GM15510 (cell line): ENCODE results near the gene INPP4A.

Experiments
- POLR2A ChIP-seq: IDR thresholded peaks from 3 replicates; pipeline ENCODE4 v1.6.1; 2011; ENCODE audit warnings: borderline replicate concordance; ENCODE audit not compliant: insufficient read length; ENCODE audit errors: extremely low read depth

Gene INPP4A

DNA sequence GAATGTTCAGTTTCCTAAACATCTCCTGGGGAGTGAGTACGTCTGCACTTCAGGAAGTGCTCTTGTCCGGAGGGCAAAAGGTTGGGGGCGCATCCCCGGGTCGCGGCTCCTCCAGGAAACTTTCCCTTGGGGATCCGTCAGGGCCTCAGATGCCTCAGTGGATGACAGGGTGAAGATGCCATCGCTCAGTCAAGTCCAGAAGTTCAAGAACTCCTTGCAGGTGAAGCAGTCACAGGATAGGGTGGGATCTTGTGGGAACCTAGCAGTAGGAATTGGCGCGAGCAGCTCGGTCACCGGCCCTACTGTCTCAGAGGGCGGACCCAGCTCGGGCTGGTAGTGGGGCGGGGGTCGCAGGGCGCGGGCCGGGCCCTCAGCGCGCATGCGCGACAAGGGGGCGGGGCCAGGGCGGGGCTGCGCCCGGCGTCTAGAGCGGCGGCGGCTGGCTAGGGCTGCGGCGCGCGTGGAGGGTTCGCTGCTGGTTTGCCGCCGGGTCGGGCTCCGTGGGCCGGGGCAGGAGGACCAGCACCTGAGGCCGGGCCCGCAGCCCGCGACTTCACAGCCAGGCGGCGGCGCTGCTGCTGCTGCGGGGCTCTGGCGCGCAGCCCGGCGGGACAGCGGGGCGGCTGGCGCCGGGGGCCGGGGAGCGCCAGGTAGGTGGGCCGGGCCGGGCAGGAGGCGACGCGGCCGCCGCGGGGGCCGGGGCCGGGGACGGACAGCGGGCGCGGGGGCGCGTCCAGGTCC is at the start of gene INPP4A:
TSS of gene INPP4A (plus strand) at position 423 of the 741 bp plus-strand sequence. CDS start 75,191 bp downstream, outside the sequence.
- TF ChIP-seq POLR2A: peak; percentile 90

DNA sequence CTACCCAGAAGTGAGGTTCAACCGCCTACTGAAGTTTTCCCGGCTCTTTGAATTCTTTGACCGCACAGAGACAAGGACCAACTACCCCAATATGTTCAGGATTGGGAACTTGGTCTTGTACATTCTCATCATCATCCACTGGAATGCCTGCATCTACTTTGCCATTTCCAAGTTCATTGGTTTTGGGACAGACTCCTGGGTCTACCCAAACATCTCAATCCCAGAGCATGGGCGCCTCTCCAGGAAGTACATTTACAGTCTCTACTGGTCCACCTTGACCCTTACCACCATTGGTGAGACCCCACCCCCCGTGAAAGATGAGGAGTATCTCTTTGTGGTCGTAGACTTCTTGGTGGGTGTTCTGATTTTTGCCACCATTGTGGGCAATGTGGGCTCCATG is 48.7 kb upstream of the INPP4A start:
- TF ChIP-seq POLR2A: no peak

DNA sequence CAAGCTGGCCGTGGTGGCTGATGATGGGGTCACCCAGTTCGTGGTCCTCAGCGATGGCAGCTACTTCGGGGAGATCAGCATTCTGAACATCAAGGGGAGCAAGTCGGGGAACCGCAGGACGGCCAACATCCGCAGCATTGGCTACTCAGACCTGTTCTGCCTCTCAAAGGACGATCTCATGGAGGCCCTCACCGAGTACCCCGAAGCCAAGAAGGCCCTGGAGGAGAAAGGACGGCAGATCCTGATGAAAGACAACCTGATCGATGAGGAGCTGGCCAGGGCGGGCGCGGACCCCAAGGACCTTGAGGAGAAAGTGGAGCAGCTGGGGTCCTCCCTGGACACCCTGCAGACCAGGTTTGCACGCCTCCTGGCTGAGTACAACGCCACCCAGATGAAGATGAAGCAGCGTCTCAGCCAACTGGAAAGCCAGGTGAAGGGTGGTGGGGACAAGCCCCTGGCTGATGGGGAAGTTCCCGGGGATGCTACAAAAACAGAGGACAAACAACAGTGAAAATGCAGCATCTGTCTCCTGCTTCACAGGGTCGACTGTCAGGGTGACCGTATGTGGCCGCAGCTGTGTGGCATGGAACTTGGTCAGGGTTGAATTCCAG is 47.8 kb upstream of the INPP4A start:
- TF ChIP-seq POLR2A: no peak

DNA sequence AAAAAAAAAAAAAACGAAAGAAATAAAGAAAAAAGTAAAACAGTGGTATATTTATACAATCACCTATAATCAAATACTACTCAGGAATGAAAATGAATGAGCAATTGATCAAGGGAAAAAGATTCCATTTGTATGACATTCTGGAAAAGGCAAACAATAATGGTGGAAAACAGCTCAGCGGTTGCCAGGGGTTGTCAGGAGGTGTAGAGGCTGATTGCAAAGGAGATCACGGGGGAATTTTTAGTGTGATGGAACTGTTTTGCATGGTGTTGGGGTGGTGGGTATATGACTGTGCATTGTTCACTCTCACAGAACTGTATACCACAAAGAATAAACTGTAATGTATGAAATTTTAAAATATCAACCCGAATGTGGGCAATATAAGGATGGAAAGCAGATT is 45.5 kb upstream of the INPP4A start:
- TF ChIP-seq POLR2A: no peak

DNA sequence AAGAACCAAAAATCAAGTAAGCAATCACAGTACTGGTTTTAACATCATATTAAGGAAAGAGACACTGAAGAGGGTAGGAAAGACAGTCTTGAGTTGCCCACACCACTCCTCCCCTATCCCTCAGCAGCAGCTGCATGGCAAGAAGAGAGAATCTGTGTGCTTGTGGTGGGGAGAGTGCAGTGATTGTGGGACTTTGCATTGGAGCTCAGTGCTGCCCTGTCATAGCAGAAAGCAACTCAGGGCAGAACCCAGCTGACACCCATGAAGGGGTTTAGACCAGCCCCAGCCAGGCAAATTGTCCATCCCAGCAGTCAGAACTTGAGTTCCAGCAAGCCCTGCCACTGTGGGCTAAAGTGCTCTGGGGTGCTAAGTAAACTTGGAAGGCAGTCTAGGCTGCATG is 40.8 kb upstream of the INPP4A start:
- no peak for TF ChIP-seq POLR2A

DNA sequence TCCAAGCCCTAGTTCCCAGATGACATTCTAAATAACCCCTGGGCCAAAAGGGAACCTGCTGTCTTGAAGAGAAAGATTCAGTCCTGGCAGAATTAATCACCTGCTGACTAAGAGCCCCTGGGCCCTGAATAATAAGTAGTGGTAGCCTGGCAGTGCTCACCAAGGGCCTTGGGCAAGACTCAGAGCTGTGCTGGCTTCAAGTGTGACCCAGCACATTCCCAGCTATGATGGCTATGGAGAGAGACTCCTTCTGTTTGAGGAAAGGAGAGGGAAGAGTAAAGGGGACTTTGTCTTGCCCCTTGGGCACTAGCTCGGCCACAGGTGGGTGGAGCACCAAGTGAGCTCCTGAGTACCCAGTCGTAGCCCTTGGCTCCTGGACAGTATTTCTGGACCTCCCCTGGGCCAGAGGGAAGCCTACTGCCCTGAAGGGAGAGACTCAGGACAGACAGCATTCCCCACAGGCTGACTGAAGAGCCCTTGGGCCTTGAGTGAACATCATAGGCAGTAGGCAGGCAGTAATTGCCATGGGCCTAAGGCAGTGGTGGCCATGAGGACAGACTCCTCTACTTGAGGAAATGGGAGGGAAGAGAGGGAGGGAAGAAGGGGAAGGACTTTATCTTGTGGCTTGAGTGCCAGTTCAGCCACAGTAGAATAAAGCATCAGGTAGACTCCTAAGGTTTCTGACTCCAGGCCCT is 40.0 kb upstream of the INPP4A start:
- TF ChIP-seq POLR2A: no peak

DNA sequence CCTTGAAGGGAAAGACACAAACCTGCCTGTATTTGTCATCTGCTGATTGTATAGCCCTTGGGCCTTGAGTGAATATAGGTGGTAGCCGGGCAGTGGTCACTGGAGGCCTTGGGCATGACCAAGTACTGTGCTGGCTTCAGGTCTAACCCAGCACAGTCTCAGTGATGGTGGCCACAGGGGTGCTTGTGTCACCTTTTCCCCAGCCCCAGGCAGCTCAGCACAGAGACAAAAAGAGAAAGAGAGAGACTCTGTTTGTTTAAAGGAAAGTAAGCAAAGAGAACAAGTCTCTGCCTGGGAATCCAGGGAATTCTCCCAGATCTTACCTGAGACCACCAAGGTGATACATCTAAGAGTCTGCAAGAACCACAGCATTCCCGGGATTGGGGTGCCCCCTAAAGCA is 39.4 kb upstream of the INPP4A start:
- no peak for TF ChIP-seq POLR2A

DNA sequence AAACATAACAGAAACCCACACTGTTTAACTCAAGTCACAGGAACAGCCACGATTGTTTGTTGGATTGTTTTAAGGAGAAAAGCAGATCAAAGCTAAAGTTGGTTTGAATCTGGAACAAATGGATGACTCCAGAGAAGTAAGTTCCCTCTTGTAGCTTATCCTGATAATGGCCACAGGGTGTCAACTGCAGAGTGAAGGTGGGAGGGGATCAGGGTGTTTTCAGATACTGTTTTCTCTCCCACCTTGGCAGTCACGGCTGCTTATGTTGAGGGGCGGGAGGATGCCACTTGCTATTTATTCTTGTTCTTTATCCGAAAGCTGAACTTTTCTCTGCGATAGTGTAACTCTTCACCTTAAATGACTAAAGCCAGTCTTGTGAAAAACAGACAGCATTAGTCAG is 36.5 kb upstream of the INPP4A start:
- TF ChIP-seq POLR2A: no peak

DNA sequence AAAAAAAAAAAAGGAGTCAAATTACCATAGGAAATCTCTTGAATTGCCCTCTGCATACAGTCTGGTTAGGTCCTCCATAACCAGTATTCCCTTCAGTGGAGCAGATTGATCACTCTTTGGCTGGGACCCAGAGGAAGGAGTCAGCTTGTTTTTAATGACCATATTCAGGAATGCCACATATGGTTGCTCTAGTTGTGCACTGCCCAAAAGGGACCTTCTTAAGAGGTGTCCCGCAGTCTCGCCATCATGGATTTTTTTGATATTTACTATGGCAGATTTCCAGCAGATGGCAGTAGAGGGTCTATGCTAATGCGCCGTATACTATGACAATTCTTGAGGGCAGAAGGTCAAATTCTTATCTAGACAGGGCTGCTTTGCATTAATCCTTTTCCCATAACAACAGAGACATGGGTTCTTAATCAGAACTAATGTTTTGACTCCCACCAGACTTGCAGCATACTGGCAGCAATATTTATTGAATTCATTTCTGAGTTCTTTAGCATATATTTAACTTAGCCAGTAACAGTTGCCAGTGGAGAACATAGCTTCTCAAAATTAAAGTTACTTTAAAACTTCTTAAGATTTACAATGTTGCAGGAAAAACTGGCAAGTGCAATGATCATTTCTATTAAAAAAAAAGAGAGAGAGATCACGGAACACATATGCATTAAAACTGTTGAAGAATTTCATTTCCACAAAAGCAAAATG is 31.8 kb upstream of the INPP4A start:
- no peak for TF ChIP-seq POLR2A

DNA sequence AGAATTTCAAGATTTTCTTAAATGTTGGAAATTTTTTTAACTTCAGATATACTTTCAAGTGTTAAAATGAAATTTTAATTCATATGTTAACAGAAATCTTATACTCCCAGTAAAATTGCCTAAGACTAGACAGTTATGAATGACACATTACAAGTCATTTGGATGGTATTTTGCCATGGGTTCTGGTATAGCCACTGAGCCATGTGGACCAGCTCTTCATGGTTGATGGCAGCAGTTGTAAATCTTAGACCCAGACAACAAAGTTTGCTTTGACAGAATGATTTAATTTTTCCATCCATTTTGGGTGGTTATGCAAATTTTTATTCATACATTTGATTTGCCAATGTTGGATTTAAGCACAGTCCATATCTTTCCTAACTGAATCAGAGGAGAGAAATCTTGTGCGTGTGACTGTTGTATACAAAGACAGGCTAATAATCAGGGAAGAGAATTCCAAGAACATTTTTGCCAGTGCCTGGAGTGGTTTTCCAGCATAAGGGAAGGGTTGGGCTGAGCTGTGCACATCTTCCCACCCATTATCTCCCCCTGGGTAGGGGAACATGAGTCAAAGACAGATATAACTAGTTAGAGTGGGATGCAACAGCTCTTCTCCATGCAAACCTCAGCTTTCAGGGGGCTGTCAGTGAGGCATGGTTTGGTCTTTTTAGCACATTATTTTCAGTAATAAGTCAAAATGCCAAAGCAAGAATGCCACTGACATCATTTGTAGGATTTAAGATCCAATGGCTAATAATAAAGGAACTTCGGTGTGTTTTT is 28.1 kb upstream of the INPP4A start:
- no peak for TF ChIP-seq POLR2A

DNA sequence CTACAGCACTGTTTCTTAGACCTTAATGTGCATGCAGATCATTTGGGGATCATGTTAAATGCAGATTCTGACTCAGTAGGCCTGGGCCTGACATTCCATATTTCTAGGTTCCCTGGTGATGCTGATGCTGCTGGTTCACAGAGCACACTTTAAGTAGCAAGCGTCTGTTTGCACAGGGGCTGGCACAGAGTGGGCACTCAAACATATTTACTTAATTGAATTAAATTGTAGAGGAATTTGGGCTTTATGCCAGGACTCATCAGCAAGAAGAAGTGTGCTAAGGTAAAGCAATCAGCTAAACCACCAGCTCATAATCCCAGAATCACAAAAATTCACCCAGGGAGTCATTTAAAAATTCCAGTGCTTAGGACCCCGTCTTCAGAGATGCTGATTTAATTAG is 25.1 kb upstream of the INPP4A start:
- TF ChIP-seq POLR2A: no peak

DNA sequence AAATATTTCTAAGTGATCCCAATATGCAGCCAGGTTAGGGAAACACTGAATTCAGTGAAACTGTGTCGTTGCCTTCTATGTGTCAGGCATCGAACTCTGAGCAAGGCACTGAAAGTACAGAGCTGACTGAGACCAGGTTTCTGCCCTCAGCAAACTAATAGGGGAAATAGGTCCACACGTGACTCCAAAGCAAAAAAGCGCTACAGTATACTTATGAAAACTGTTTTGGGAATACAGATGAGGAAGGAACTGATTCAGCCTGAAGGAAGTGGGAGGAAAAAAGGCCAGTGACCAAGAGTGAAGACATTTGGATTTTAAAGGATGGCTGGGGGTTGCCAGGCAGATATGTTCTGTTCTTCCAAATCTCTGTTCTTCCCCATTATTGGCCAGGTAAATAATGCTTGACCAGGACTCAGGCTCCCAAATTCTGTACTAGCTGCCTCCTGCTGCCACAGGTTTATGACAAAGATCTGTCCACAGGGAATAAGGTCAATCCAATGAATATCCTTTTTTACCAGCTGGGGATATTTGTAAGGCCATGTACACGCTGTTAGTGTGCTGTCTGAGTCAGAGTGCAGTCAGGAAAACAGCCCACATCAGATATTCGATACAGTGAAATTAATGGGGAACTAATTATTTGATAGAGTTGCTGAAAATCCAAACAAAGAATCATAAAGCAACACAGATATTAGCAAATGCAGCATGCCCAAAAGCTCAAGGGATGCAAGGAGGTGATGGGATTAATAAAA is 24.5 kb upstream of the INPP4A start:
- no peak for TF ChIP-seq POLR2A

DNA sequence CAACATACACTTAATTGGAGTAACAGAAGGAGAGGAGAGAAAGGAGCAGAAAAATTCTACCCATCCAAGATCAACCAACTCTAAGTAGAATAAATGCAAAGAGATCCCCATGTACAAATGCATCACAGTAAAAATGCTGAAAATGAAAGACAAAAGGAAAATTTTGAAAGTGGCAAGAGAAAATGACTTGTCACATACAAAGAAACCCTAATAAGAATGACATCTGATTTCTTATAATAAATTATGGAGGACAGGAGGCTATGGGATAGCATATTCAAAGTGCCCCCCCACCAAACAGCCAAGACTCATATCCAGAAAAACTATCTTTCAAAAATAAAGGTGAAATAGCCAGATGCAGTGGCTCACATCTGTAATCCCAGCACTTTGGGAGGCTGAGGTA is 22.2 kb upstream of the INPP4A start:
- no peak for TF ChIP-seq POLR2A

DNA sequence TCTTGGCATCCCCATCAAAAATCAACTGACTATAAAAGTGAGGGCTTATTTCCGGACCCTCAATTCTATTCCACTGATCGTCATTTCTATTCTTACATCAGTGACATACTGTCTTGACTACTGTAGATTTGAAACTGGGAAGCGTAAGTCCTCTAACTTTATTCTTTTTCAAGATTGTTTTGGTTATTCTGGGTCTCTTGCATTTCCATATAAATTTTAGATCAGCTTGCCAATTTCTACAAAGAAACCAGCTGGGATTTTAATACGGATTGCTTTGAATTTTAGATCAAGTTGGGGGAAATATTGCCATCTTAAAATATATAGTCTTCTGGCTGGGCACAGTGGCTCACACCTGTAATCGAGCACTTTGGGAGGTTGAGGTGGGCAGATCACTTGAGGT is 17.9 kb upstream of the INPP4A start:
- no peak for TF ChIP-seq POLR2A
